NCI-H345 treated with DMSO at 0.1 percent for 48 hours (cell line): ENCODE data around the gene AQP7.
"Not testable (repeated sequence)": the region's sequence is repeated elsewhere in the genome, so short reads cannot be mapped to it uniquely, and the experiment has no call there.

Experiments
- DNase-seq: peaks from one replicate; lab custom pipeline; 2025; ENCODE audit not compliant: unreplicated experiment; lab: John Stamatoyannopoulos, UW

AQP7 gene

DNA sequence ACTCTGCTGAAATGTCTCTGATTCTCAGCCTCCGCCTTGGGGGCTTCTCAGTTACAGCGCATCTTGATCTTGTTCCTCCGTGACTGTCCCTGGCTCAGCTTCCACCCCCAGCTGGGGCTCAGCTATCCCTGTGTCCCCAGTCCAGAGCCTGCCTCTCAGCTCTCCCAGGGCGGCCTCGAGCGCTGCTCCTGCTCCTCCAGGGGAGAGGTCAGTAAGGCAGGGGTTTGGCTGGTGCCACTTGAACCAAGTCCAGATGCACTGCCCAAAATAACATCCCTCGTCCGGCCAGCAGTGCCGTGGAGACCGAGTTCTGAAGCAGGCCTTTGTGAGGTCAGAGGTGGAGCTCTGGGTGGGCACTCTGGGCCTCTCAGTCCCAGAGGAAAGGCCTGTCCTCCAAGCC is at the start of gene AQP7:
TSS of gene AQP7 (minus strand) at position 198 of the 400 bp plus-strand sequence. CDS start 1,306 bp downstream, outside the sequence.
- DNase-seq = not testable (repeated sequence)

DNA sequence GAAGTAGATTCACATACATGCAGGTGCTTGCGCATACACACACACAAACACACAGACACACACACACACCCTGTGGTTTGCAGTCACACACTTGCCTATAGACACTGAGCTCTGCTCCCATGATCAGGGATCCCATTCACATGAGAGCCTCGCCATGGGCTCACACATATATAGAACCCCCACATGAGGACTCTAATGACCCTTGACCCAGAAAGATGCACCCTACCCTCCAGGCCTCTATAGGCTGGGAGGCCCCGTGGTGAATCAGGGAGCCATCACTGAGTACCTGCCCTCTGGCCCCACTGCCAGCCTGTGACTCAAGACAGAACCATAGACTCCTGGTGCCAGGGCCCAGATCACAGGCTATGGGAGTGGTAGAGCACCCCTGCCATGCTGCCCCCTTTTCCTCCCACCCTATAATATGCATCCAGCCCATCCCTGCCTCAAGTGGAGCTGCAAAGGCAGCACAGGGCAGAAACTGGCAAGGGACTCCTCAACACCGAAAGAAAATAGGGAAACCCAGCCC is 48.3 kb upstream of the AQP7 start:
- no peak for DNase-seq

DNA sequence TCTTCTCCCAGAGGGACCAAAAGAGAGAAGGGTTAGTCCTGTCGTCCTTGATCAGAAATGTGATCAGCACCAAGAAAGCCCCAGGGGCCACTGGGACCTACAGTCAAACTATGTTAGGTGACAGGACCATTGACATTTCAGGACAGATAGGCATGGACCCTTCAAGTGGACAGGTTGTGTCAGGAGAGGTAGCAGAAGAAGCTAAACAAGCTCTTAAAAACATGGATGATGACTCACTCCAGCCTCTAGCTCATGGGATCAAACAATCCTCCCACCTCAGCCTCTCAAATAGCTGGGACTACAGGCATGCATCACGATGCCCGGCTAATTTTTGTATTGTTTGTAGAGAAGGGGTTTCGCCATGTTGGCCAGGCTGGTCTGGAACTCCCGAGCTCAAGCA is 47.3 kb upstream of the AQP7 start:
- no peak for DNase-seq

DNA sequence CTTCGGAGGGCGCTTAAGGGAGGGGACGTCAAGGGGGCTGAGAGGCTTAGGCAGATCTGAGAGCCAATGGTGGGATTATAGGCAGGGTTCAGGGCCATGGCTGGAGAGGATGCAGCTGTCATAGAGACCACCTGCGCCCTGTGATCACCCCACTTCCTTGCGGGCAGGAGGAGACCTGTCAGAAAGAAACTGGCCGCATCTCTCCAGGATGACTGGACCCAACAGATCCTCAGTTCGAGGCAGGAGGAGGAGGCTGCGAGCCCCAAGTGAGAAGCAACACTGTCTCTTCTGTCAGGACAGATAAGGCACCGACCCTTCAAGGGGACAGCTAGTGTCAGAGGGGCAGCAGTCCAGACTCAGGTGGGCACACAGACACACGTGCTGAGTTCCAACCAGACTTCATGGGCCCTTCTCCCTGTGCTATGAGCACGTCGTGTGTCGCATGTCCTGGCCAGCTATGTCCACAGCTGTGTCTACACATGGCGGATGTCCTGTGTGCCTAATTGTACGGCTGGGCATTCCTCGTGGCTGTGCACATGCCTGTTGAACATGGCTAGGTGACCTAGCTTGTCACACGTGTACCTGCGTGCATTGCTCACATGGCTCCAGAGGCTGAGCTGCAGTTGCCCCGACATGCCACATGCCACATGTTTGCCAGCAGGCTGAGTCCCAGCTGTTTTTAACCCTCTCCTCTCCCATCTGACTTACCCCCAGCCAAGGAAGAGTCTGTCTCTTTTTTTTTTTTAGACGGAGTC is 45.6 kb upstream of the AQP7 start:
- DNase-seq = no peak

DNA sequence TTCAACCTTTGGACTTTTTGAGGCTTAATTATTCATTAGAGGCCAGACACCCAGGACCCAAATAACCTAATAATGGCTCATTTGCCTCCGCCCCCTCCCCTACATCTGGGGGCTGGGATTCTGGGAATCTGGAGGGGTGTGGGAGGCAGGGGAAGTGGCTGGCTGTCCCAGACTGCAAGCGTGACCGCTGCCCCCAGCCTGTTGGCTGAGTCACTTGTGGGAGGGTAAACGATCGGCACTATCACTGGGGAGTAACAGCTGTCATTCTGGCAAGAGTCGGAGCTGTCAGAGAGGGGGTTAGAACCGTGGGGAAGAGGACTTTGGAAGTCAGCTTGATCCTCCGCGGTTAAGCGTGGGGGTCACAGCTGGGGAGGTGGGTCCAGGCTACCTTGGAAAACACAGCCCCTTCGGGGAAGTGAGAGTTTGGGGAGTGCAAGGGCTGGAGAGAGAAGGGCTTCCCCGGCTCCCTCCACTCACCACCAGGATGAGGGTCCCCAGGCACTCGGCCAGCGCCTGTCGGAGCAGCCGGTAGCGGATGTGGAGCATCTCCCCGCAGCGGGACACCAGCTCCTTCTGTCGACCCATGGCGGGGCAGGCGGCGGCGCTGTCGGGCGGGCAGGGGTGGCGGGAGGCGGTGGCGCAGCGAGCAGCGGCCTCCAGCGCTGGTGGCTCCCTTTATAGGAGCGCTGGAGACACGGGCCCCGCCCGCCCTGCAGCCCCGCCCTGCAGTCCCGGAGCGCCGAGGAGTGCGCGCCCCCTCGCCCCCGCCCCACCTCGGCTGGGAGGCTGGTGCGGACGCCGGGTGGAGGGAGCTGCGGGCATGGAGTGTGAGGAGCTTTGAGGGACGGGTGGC is 44.8 kb upstream of the AQP7 start, which contains the start of gene AQP3:
TSS of gene AQP3 (minus strand) at position 648 of the 853 bp plus-strand sequence. CDS start at position 585, 63 bp downstream.
- peak; percentile 8 for DNase-seq

DNA sequence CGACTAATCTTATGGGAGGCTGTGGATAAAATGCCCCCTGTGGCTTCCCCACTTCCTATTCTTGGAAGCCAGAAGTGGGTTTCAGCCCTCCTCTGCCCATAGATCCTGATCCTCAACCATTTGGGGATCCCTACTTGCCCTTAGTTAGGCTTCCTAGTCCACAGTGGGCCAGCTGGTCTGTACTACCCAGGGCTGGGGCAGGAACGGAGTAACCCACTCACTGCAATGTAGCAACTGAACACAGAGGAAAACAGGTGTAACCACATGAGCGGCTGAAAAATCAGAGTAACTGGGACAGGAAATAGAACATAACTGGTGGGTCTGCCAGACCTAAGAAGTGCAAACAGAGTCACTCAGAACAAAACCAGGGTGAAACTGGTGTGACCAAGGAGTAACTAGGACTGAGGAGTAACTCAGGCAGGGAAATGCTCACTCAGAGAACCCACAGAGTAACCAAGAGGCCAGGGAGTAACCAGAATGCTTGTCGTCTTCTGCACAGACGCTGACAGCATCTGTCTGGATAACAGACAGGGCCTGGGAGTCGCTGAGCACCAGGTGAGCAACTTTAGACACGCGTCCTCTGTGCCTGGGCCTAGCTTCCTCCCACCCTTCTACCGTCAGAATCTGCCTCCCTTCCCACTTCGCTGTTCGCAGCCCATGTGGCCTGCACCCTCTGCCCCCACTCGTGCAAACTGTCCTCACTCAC is 44.0 kb upstream of the AQP7 start:
- DNase-seq = no peak

DNA sequence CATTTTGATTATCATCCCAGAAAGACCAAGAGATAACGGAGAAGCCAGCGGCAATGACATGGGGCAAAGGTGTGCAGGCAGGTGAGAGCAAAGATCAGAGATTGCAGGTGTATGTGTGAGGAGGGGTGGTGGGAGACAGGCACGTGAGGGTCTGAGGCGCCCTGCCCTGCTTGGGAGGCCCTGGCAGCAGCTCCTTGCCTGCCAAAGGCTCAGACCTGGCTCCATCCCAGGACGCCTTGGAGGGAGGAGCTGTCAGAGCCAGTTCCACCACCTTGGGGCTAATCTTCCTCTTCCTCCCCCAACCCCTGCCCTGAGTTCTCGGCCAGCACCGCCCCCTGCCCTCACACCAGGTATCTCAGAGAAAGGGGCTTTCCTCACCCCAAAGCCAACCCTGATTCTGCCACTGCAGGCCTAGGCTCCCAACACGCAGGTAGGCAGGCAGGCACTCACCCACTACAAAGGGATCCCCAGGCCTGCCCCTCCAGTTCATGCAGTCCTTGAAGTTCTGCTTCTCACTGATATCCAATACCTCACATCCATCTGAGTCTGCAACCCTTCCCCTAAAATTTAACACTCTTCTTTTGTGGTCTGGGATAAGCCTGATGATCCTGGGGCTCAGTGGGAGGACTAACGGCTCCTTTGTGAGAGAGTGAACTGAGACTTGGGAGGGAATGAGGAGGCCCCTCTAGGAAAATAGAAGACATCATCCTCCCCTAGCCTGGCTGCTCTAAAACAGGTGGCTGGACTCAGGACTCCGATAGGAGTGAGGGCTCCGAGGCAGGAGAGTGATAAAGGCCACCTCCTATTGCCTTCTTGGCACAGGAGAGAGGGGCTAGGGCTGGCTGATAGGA is 43.2 kb upstream of the AQP7 start:
- no peak for DNase-seq

DNA sequence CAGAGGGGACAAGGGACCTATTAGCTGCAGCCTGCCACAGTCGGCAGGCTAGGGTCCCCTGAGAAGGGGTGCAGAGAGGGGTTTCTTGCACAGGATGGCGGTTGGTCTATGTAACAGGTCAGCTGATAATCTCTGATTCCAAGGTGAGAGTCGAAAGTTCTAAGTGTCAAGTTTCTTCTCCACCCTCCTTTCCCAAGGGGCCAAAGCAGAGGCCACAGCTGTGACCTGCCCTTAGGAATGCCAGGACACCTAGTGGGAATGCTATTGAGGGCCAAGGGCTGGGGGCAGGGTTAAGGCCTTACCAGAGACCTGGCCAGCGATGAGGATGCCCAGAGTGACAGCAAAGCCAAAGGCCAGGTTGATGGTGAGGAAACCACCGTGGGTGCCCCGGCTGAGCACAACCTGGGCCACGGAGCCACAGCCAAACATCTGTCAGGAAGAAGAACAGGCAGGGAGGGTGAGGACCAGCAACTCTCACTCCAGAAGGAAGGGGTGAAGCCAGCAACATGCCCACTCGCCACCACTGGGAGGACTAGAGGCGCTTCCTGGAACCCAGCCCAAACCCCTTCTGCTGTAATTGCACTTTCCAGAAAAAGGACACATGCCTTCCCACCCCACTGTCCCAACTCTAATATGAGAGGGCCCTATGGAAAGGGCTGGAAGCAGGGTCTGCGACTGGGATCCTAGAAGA is 41.2 kb upstream of the AQP7 start:
- no peak for DNase-seq

DNA sequence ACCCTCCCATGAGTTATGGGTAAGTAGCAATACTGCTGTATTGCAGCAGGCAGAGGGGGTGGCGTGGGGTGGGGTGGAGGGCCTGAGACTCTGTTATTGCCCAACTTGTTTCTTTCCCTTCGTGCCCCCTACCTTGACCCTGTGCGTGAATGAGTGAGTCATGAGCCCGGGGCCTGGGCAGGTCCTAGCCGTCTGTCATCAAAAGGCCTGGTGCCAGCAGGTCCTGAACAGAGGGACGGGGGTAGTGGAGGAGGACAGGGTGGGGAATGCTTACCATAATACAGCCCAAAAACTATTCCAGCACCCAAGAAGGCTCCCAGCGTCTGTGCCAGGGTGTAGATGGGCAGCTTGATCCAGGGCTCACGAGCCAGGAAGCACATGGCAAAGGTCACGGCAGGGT is 40.7 kb upstream of the AQP7 start:
- DNase-seq = no peak

DNA sequence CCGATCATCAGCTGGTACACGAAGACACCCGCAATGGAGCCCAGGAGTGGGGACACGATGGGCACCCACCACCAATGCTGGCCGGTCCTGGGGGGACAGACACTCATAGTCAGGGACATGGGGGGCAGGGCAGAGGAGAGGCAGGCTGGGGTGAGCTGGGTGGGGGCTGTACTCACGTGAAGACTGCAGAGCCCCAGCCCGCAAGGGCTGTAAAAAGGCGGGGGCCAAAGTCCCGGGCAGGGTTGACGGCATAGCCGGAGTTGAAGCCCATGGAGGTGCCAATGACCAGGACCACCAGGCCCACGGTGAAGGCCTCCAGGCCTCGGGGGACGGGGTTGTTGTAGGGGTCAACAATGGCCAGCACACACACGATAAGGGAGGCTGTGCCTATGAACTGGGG is 39.8 kb upstream of the AQP7 start:
- no peak for DNase-seq

DNA sequence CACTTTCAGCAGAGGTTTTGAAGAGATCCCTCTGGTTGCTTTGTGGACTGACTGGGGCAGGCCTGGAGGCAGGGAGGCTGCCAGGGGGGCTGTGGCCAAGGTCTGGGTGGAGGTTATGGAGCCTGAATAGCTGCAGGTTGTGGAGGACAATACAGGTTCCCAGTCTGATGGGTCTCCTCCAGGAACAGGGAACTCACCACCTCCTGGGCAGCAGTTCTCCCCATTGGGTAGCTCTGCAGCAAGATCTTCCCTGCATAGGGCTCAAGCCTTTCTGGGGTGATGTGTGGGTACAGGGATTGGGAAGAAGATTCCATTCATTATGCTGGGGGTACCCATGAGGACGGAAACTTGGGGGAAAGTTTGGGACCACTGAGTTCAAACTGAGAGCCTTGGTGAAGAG is 38.2 kb upstream of the AQP7 start:
- no peak for DNase-seq

DNA sequence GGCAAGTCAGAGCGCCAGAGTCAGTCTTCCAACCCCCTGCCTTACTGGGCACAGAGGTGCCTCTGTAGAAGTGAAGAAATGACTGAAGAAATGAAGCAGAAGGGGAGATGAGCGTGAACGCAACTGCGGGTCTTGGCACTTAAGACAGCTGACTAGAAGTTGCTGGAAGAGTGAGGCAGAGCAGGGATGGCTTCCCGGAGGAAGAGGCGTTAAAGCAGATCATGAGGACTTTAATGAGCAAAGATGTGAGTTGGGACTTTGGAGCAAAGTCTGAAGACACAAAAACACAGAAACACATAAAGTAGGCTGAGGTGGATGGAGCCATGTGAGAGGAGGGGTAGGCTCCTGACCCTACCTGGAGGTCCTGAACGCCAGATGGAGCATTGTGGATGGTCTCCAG is 37.8 kb upstream of the AQP7 start:
- DNase-seq = no peak

DNA sequence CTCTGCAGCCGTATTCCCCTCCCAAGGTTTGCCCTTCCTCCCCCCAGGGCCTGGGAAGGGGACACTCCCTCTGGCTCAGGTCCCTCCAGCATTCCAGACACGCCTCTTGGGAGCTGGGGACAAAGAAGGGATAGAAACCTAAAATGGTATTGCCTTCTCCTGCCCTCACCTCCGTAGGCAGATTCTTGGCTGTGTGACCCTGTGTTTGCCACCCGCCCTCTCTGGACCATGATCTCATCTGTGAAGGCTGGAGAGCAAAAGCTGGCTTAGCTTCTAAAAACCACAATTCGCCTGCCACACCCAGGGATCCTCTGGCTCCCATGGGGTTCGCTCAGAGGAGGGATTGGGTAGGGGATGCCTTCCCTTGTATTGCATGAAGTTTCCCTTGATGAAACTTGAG is 37.4 kb upstream of the AQP7 start:
- no peak for DNase-seq

DNA sequence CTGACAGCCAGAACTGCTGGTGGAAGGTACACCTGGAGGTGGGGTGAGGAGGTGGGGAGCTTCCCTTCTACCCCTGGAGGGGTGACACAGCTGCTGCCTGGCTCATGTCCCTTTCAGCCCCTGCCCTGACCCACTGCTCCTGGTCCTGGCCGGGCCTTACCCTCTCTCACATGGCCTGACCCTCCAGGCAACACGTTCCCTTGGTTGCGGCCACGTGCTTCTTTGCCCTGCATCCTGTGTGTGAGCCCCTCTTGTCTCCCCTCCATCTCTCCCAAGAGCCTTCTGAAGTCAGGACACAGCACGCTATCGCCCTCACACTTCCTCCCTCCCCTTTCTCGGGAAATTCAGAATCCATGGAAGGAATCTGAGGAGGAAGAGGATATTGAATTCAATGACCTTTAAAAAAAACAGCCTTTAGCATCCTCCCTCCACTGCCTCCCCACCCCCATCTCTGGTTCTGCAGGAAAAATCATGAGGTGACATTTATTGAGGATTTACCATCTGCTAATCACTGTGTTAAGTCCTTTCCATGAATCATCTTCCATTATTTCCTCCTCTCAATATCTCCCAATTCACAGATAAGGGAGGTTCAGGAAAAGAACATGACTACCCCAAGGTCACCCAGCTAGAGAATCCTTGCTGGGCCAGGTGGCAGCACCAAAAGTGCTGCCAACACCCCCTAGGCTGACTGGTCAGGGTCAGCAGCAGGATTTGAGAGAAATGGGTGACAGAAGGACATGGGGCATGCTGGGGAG is 36.7 kb upstream of the AQP7 start:
- DNase-seq = no peak

DNA sequence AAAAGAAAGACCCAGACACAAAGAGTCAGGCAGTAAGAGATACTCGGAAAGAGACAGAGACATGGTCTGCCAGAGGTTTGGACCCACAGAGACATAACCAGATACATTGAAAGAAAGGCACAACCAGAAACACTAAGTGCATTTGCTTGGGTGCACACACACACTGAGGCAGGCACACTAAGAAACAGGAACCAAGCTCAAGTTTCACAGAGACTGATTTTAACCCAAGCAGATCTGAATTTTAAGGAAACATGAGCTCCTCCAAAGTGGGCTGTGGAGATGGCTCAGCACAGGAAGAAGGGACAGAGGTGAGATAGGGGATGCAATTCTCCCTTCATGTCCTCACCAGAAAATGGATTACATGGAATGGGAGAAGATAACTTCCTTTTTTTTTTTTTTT is 35.5 kb upstream of the AQP7 start:
- no peak for DNase-seq

DNA sequence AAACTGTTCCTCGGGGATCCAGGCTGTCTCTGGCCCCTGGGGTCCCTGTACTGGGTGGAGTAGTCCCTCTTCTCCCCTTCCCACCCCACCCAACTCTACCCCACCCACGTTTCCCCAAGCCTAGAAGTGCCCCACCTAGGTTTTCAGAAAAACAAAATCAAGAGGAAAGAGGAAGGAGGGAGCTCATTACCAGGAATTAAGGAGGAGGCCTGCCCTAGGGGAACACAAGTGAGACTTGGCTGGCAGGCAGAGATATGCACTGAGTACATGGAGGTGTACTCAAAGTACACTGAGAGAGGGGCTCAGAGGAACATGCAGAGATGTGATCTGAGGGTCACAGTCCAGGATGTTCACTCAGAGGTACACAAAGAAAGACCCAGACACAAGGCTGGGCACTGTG is 34.8 kb upstream of the AQP7 start:
- no peak for DNase-seq

DNA sequence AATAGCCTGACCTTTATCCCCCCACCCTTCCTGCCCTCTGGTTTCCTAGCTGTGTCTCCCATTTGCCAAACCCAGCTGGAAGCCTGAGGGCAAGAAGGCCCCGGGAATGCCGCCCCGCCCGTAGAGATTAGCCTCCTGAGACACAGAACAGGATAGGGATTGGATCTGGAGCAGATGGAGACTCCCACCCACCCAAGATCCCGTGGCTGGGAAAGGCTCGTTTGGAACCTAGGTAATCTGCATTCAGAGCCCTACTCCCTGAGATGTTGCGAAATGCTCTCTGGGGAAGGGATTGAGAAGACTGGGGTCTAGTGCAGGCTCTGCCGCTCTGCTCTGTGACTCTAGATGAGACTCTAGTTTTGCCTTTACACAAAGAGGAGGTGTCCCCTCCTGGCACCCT is 34.1 kb upstream of the AQP7 start:
- DNase-seq = no peak

DNA sequence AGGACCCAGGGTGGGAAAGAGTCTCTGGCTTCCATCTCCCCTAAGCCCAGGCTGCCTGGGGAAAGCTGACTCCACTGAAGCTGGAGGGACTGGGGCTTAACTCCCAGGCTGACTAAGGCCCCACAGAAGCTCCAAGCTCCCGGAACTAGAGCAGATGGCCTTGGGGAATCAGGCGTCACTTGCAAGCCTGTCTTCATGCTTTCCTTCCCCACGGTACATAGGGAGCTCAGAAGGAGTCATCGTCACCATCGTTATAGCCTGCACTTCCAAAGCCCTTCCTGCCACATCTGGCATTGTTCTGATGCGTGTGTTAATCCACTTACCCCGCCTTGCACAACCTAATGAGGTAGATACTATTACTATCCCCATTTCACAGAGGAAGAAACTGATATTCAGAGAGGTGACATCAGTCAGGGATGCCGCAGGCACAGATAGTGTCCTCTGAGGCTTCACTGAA is 33.5 kb upstream of the AQP7 start:
- no peak for DNase-seq
